ENCODE data around the gene MUC12.
"Not testable (repeated sequence)": the region's sequence is repeated elsewhere in the genome, so short reads cannot be mapped to it uniquely, and the experiment has no call there.

MUC12 gene

GRCh38 chr7:100991631-100992030 lies 22.3 kb downstream of the MUC12 start:
- in situ Hi-C loops (cut with MboI; ENCODE audit: low sequenced_read_pairs) = no loop called here

GRCh38 chr7:100992280-100992679 lies 22.9 kb downstream of the MUC12 start:
- in situ Hi-C loops (cut with MboI; ENCODE audit: low sequenced_read_pairs) = not testable (repeated sequence)

GRCh38 chr7:100994671-100995070 lies 25.3 kb downstream of the MUC12 start:
- in situ Hi-C loops (cut with MboI; ENCODE audit: low sequenced_read_pairs) = not testable (repeated sequence)

GRCh38 chr7:100998530-100998929 lies 29.2 kb downstream of the MUC12 start:
- in situ Hi-C loops (cut with MboI; ENCODE audit: low sequenced_read_pairs) = not testable (repeated sequence)

- in situ Hi-C loops (cut with MboI; ENCODE audit: low sequenced_read_pairs) = not testable (repeated sequence)
These were observed 30.0 kb downstream of the MUC12 start for GRCh38 chr7:100999334-100999733.

- in situ Hi-C loops (cut with MboI; ENCODE audit: low sequenced_read_pairs) = not testable (repeated sequence)
These were observed 30.7 kb downstream of the MUC12 start for GRCh38 chr7:101000025-101000424.

- in situ Hi-C loops (cut with MboI; ENCODE audit: low sequenced_read_pairs) = not testable (repeated sequence)
These were observed 33.0 kb downstream of the MUC12 start for GRCh38 chr7:101002333-101002732.

- in situ Hi-C loops (cut with MboI; ENCODE audit: low sequenced_read_pairs) = not testable (repeated sequence)
These were observed 38.0 kb downstream of the MUC12 start for GRCh38 chr7:101007361-101007760.

- in situ Hi-C loops (cut with MboI; ENCODE audit: low sequenced_read_pairs) = no loop called here
These were observed 40.3 kb downstream of the MUC12 start for GRCh38 chr7:101009629-101010028.

GRCh38 chr7:101012931-101013330 lies 43.6 kb downstream of the MUC12 start:
- in situ Hi-C loops (cut with MboI; ENCODE audit: low sequenced_read_pairs) = no loop called here

- in situ Hi-C loops (cut with MboI; ENCODE audit: low sequenced_read_pairs) = no loop called here
These were observed 46.3 kb downstream of the MUC12 start for GRCh38 chr7:101015626-101016025.

- in situ Hi-C loops (cut with MboI; ENCODE audit: low sequenced_read_pairs) = no loop called here
These were observed 47.9 kb downstream of the MUC12 start for GRCh38 chr7:101017064-101017777.

- in situ Hi-C loops (cut with MboI; ENCODE audit: low sequenced_read_pairs) = no loop called here
These were observed 49.2 kb downstream of the MUC12 start for GRCh38 chr7:101018271-101019167.

- in situ Hi-C loops (cut with MboI; ENCODE audit: low sequenced_read_pairs) = no loop called here
These were observed 51.1 kb downstream of the MUC12 start for GRCh38 chr7:101020444-101020843.

GRCh38 chr7:101021703-101022102 lies 52.3 kb downstream of the MUC12 start:
- in situ Hi-C loops (cut with MboI; ENCODE audit: low sequenced_read_pairs) = no loop called here

GRCh38 chr7:101023839-101024238 lies 54.5 kb downstream of the MUC12 start:
- in situ Hi-C loops (cut with MboI; ENCODE audit: low sequenced_read_pairs) = no loop called here

- in situ Hi-C loops (cut with MboI; ENCODE audit: low sequenced_read_pairs) = no loop called here
These were observed 61.7 kb downstream of the MUC12 start for GRCh38 chr7:101031082-101031481.

GRCh38 chr7:101035941-101036340 lies 66.6 kb downstream of the MUC12 start:
- in situ Hi-C loops (cut with MboI; ENCODE audit: low sequenced_read_pairs) = no loop called here

GRCh38 chr7:101041283-101041682 lies 71.9 kb downstream of the MUC12 start:
- in situ Hi-C loops (cut with MboI; ENCODE audit: low sequenced_read_pairs) = not testable (repeated sequence)

- in situ Hi-C loops (cut with MboI; ENCODE audit: low sequenced_read_pairs) = loop anchor here (5.0 to 10.0 kb wide), 2 partner anchors 104 to 166 kb away; no protein-coding TSS in a partner anchor
These were observed 89.0 kb downstream of the MUC12 start for GRCh38 chr7:101058355-101058754.

GRCh38 chr7:101059620-101059942 lies 90.2 kb downstream of the MUC12 start:
- in situ Hi-C loops (cut with MboI; ENCODE audit: low sequenced_read_pairs) = loop anchor here (5.0 to 10.0 kb wide), 2 partner anchors 105 to 167 kb away; no protein-coding TSS in a partner anchor

GRCh38 chr7:101060992-101061391 lies 91.6 kb downstream of the MUC12 start:
- in situ Hi-C loops (cut with MboI; ENCODE audit: low sequenced_read_pairs) = no loop called here

Data from HL-60/S4 treated with phorbol 12-myristate 13-acetate at 8.2 ng/mL for 4 days and 3 days (cell line).